GM06990 (cell line): Measurements from ENCODE around the gene IL17B.

Experiments
- DNase-seq: peaks from one replicate; pipeline ENCODE4 v3.0.0-alpha.2; 2011; ENCODE audit not compliant: insufficient read length; ENCODE audit errors: extremely low read depth
- H3K27me3 ChIP-seq: replicated peaks from 2 replicates; pipeline ENCODE4 v1.6.0; 2011; ENCODE audit warnings: low read length; ENCODE audit not compliant: control insufficient read depth, insufficient read depth
- H3K36me3 ChIP-seq: 2 replicates; pipeline ENCODE4 v1.5.1; 2011; ENCODE audit warnings: low read length; ENCODE audit not compliant: control insufficient read depth, insufficient read depth
- H3K4me3 ChIP-seq: replicated peaks from 2 replicates; pipeline ENCODE4 v1.5.1; 2011; ENCODE audit warnings: low read depth, mild to moderate bottlenecking, control low read depth, low read length
- CTCF ChIP-seq: IDR thresholded peaks from 2 replicates; pipeline ENCODE4 v1.5.1; 2011; ENCODE audit warnings: low read length, control low read depth, mild to moderate bottlenecking, inconsistent platforms; ENCODE audit not compliant: insufficient read depth, poor library complexity, severe bottlenecking

IL17B gene

GRCh38 chr5:149421372-149421685 lies 42.2 kb upstream of the IL17B start:
- Histone ChIP-seq H3K4me3 (no peak overlapping the region), H3K36me3 (no peaks in the 10 kb centered on the region), H3K27me3 (peaks cover 3% of the 10 kb centered on the region; the same call in 1 of the 2 replicates)
- DNase-seq: no peak
- no peak for TF ChIP-seq CTCF

- H3K27me3 ChIP-seq: peaks cover 3% of the 10 kb centered on the region; the same call in 1 of the 2 replicates
- no peaks in the 10 kb centered on the region for H3K36me3 ChIP-seq
- no peak for TF ChIP-seq CTCF
- no peak overlapping the region for H3K4me3 ChIP-seq
- no peak for DNase-seq
These were observed 41.7 kb upstream of the IL17B start for GRCh38 chr5:149420545-149421371.

GRCh38 chr5:149419859-149420544 lies 40.9 kb upstream of the IL17B start:
- Histone ChIP-seq H3K36me3 (no peaks in the 10 kb centered on the region), H3K4me3 (no peak overlapping the region), H3K27me3 (peaks cover 3% of the 10 kb centered on the region; the same call in 1 of the 2 replicates)
- no peak for TF ChIP-seq CTCF
- no peak for DNase-seq

- Histone ChIP-seq H3K27me3 (peaks cover 3% of the 10 kb centered on the region; the same call in 1 of the 2 replicates), H3K36me3 (no peaks in the 10 kb centered on the region), H3K4me3 (no peak overlapping the region)
- DNase-seq: no peak
- no peak for TF ChIP-seq CTCF
These were observed 40.4 kb upstream of the IL17B start for GRCh38 chr5:149419532-149419858.

- no peak for TF ChIP-seq CTCF
- Histone ChIP-seq H3K4me3 (no peak overlapping the region), H3K27me3 (peaks cover 4% of the 10 kb centered on the region; the same call in 1 of the 2 replicates), H3K36me3 (no peaks in the 10 kb centered on the region)
- no peak for DNase-seq
These were observed 39.9 kb upstream of the IL17B start for GRCh38 chr5:149418910-149419531.
